ENCODE data around the gene TMEM51. TPM values are rescaled to one million over a fixed set of nuclear protein-coding genes. Genes with fewer than 3 reads are reported as not detected.

The TMEM51 gene
- total and polyA plus RNA-seq, 9 donors, result 9.4 to 38.5 (median 23.0) TPM

DNA sequence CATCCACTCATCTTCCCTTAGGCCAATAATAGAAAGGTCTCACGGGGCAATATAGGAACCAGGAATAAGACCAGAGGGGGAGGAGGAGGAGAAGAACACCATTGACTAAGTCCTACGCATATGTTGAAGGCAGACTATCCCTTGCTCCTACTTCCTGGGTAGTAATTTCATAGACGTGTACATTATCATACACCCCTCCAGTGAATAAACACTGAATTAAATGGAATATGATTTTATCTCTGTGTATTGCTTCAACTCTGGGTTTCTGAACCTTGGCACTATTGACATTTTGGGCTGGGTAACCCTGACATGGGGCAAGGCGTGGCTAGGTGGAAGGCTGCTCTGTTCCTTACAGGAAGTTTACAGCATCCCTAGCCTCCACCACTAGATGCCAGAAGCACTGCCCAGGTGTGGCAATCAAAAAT, 76.2 kb downstream of the TMEM51 start:
- no peak for DNase-seq
- Histone ChIP-seq H3K27ac (no peak overlapping the region), H3K36me3 (no peaks in the 10 kb centered on the region), H3K4me1 (ENCODE audit: insufficient read depth) (no peaks in the 10 kb centered on the region), H3K4me3 (no peak overlapping the region), H3K9me3 (no peaks in the 10 kb centered on the region), H3K27me3 (no peaks in the 10 kb centered on the region)
- intact Hi-C loops (cut with DNase I), result no loop called here
- TF ChIP-seq, protein P1, sequence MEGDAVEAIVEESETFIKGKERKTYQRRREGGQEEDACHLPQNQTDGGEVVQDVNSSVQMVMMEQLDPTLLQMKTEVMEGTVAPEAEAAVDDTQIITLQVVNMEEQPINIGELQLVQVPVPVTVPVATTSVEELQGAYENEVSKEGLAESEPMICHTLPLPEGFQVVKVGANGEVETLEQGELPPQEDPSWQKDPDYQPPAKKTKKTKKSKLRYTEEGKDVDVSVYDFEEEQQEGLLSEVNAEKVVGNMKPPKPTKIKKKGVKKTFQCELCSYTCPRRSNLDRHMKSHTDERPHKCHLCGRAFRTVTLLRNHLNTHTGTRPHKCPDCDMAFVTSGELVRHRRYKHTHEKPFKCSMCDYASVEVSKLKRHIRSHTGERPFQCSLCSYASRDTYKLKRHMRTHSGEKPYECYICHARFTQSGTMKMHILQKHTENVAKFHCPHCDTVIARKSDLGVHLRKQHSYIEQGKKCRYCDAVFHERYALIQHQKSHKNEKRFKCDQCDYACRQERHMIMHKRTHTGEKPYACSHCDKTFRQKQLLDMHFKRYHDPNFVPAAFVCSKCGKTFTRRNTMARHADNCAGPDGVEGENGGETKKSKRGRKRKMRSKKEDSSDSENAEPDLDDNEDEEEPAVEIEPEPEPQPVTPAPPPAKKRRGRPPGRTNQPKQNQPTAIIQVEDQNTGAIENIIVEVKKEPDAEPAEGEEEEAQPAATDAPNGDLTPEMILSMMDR (IDR thresholded peaks at IDR 0.05), result no peak
- TF ChIP-seq EP300 (IDR thresholded peaks at IDR 0.05), result no peak
- TF ChIP-seq POLR2A (IDR thresholded peaks at IDR 0.05), result no peak
- 62 to 81% (median 73%) methylated on average over 4 of the region's 4 CpGs for WGBS, 3 donors

DNA sequence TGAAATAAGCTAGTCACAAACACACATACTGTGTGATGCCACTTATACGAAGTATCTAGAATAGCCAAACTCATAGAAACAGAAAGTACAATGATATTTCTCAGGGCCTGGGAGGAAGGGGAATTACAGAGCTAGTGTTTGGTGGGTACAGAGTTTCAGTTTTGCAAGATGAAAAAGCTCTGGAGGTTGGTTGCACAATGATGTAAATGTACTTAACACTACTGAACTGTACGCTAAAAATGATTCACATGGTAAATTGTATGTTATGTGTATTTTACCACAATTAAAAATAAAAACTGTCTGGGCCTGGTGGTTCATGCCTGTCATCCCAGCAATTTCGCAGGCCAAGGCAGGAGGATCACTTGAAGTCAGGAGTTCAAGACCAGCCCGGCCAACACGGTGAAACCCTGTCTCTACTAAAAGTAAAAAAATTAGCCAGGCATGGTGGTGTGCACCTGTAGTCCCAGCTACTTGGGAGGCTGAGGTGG, 78.2 kb downstream of the TMEM51 start:
- WGBS, 3 donors, result 81 to 88% (median 83%) methylated on average over 5 of the region's 5 CpGs

DNA sequence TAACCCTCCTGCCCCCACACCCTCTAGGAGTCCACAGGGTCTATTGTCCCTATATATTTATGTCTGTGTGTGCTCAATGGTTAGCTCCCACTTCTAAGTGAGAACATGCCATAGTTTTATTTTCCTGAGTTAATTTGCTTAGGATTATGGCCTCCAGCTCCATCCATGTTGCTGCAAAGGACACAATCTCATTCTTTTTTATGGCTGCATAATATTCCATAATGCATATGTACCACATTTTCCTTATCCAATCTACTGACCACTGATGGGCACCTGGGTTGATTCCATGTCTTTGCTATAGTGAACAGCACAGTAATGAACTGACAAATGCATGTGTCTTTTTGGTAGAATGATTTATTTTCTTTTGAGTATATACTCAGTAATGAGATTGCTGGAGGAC, 80.1 kb downstream of the TMEM51 start:
- no peaks in the 10 kb centered on the region for H3K27me3 ChIP-seq
- TF ChIP-seq, protein P1 (IDR thresholded peaks at IDR 0.05), result no peak
- no peak for TF ChIP-seq EP300 (IDR thresholded peaks at IDR 0.05)
- TF ChIP-seq POLR2A (IDR thresholded peaks at IDR 0.05), result no peak
- intact Hi-C loops (cut with DNase I), result no loop called here

More for the DNA sequence above, 78.2 kb downstream of the TMEM51 start:
- no peaks in the 10 kb centered on the region for H3K27me3 ChIP-seq
- no peak for DNase-seq
- H3K27ac ChIP-seq, result no peak overlapping the region
- no peaks in the 10 kb centered on the region for H3K4me1 ChIP-seq (ENCODE audit: insufficient read depth)
- H3K4me3 ChIP-seq, result no peak overlapping the region
- TF ChIP-seq EP300 (IDR thresholded peaks at IDR 0.05), result no peak
- TF ChIP-seq, protein P1 (IDR thresholded peaks at IDR 0.05), result no peak
- TF ChIP-seq POLR2A (IDR thresholded peaks at IDR 0.05), result no peak
- H3K36me3 ChIP-seq, result no peaks in the 10 kb centered on the region
- intact Hi-C loops (cut with DNase I), result no loop called here
- no peaks in the 10 kb centered on the region for H3K9me3 ChIP-seq

GRCh38 chr1:15236321-15236721, 82.8 kb downstream of the TMEM51 start:
- H3K27me3 ChIP-seq, result no peaks in the 10 kb centered on the region
- intact Hi-C loops (cut with DNase I), result no loop called here
- no peaks in the 10 kb centered on the region for H3K9me3 ChIP-seq
- H3K27ac ChIP-seq, result no peak overlapping the region
- H3K4me1 ChIP-seq (ENCODE audit: insufficient read depth), result no peaks in the 10 kb centered on the region
- H3K4me3 ChIP-seq, result no peak overlapping the region
- DNase-seq, result no peak
- H3K36me3 ChIP-seq, result no peaks in the 10 kb centered on the region
- WGBS, 3 donors, result 68 to 82% (median 70%) methylated on average over 5 of the region's 5 CpGs
- TF ChIP-seq EP300 (IDR thresholded peaks at IDR 0.05) (no peak), POLR2A (IDR thresholded peaks at IDR 0.05) (no peak)
- TF ChIP-seq, protein P1 (IDR thresholded peaks at IDR 0.05), result no peak

More for the DNA sequence above, 80.1 kb downstream of the TMEM51 start:
- no peak overlapping the region for H3K4me3 ChIP-seq
- no peak for DNase-seq
- no peaks in the 10 kb centered on the region for H3K36me3 ChIP-seq
- no peak overlapping the region for H3K27ac ChIP-seq
- no peaks in the 10 kb centered on the region for H3K4me1 ChIP-seq (ENCODE audit: insufficient read depth)
- H3K9me3 ChIP-seq, result no peaks in the 10 kb centered on the region
